A673 (cell line): ENCODE measurements around the gene RAB23.

Experiments
- EZH2 ChIP-seq: fragments of 200-600 bp; sonication (generic); IDR thresholded peaks from 2 replicates; pipeline ENCODE4 v1.6.1; 2017; ENCODE audit warnings: borderline replicate concordance, low read depth, mild to moderate bottlenecking, mixed read lengths, antibody characterized with exemption, low read length; ENCODE audit not compliant: poor library complexity, severe bottlenecking
- TF ChIP-seq, protein P1 (sequence below): fragments of 300-800, 200-600 bp; sonication (generic); conservative IDR thresholded peaks from 2 replicates; pipeline ENCODE4 v1.5.1; 2017; ENCODE audit warnings: low read depth, mild to moderate bottlenecking, antibody characterized with exemption, low read length, moderate library complexity, mixed read lengths

- TF ChIP-seq, protein P1, sequence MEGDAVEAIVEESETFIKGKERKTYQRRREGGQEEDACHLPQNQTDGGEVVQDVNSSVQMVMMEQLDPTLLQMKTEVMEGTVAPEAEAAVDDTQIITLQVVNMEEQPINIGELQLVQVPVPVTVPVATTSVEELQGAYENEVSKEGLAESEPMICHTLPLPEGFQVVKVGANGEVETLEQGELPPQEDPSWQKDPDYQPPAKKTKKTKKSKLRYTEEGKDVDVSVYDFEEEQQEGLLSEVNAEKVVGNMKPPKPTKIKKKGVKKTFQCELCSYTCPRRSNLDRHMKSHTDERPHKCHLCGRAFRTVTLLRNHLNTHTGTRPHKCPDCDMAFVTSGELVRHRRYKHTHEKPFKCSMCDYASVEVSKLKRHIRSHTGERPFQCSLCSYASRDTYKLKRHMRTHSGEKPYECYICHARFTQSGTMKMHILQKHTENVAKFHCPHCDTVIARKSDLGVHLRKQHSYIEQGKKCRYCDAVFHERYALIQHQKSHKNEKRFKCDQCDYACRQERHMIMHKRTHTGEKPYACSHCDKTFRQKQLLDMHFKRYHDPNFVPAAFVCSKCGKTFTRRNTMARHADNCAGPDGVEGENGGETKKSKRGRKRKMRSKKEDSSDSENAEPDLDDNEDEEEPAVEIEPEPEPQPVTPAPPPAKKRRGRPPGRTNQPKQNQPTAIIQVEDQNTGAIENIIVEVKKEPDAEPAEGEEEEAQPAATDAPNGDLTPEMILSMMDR = no peak
- TF ChIP-seq EZH2 = no peak
These were observed 41.6 kb upstream of the RAB23 start for GRCh38 chr6:57263739-57264138.
